ENCODE data around the gene NRP1. TPM values are rescaled to one million over a fixed set of nuclear protein-coding genes. Genes with fewer than 3 reads are reported as not detected.

Gene NRP1
- polyA plus RNA-seq, 6 donors from 2014 or later: not detected

DNA sequence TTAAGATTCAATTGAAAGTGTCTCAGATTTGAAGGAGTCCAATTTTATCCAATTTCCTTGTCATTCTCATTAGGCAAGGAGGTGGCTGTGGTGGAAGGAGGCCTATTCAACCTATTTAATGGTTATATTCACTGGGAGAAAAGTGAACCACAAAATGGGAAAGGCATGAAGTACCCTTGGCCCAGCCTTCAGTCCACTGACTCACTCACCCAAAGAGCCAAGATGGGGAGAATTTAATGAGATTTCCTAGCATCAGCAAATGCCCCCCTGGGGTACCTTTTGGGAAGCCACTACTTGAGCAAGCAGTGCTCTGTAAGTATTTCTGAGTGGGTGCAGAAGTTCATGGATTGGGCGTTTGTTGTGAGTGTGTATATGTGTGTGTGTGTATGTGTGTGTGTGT lies 144.1 kb downstream of the NRP1 start:
- no peak overlapping the region for H3K27ac Mint-ChIP-seq
- no peaks in the 10 kb centered on the region for H3K4me1 Mint-ChIP-seq
- no peaks in the 10 kb centered on the region for H3K9me3 Mint-ChIP-seq
- no peaks in the 10 kb centered on the region for H3K36me3 Mint-ChIP-seq
- DNase-seq: no peak
- H3K27me3 Mint-ChIP-seq: peaks cover 8 to 19% (median 15%) of the 10 kb centered on the region in 3 donors
- no peak overlapping the region for H3K4me3 Mint-ChIP-seq
- no peak for ATAC-seq (ENCODE audit: low read depth in 2 of 2)

DNA sequence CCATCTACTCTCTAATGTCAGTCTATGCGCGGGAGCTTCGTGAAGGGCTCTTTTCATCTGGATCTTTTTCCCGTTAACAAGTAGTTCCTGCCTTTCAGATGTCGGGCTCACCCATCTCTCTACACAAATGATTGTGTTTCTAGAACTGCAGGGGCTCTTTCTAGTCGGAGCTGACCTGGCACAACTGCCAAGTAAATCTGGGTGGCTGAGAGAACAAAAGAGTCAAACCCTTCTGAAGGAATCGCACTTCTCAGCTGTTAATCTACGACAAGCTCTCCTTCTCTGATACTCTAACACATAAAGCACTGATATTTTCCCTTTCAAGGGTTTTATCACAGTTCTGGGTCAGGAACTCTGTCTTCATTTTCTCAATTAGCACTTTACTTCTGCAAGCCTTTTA lies 144.7 kb downstream of the NRP1 start:
- Mint-ChIP-seq H3K9me3 (no peaks in the 10 kb centered on the region), H3K27ac (no peak overlapping the region), H3K27me3 (peaks cover 8 to 19% (median 15%) of the 10 kb centered on the region in 3 donors), H3K4me3 (no peak overlapping the region), H3K4me1 (no peaks in the 10 kb centered on the region), H3K36me3 (no peaks in the 10 kb centered on the region)
- DNase-seq (no peak), ATAC-seq (ENCODE audit: low read depth in 2 of 2) (no peak)

DNA sequence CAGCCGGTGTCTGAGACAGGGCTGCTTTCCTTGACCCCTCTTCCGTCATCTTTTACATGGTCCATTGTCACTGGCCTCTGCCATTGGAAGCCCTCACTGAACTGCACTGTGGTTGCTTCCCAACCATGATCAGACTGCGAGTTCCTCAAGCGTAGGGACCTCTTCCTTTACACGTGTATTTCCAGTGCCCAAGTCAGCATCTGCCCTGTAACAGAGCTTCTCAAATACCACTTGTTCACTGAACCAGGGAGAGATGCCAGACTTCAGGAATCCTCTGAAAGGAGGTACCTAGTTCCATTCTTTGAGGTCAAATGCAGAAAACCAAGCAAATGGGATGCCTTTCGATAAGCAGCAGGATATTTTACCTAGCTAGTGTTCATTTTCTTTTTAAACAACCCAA lies 145.1 kb downstream of the NRP1 start:
- H3K9me3 Mint-ChIP-seq: no peaks in the 10 kb centered on the region
- H3K4me3 Mint-ChIP-seq: no peak overlapping the region
- peak overlapping the region in 1 of 6 donors; percentile 45 for H3K27ac Mint-ChIP-seq
- no peaks in the 10 kb centered on the region for H3K36me3 Mint-ChIP-seq
- H3K27me3 Mint-ChIP-seq: peaks cover 8 to 19% (median 15%) of the 10 kb centered on the region in 3 donors
- no peaks in the 10 kb centered on the region for H3K4me1 Mint-ChIP-seq
- ATAC-seq (ENCODE audit: low read depth in 2 of 2) (no peak), DNase-seq (no peak)

DNA sequence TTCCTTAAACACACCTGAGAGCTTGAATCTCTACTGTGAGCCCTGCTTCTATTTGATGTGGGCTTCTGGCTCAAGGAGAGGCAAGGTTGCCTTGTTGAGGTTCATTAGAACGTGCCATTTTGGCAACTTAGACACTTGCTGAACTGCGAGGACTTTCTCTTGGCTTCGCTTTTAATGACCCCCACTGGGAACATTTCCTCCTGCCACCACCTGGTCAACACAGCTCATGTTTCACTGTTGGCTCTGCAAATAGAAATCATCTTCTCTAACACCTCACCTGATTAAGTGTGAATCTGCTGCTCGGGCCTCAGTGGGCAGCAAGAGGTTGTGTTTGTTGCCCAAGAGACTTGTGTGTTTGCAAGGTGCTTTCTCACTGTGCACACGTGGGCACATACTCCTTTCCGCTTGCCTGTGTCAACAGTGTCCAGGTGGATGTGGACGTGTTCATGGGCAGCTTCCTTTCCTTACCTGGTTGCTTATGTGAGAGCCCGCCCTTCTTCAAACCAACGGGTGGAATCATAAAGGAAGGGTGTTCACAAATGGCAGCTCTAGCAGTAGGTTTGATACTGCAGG lies 147.0 kb downstream of the NRP1 start:
- H3K27ac Mint-ChIP-seq: no peak overlapping the region
- DNase-seq (no peak), ATAC-seq (ENCODE audit: low read depth in 2 of 2) (no peak)
- H3K9me3 Mint-ChIP-seq: peaks cover 0 to 2% (median 0%) of the 10 kb centered on the region in 7 donors
- peaks cover 8 to 19% (median 15%) of the 10 kb centered on the region in 3 donors for H3K27me3 Mint-ChIP-seq
- H3K4me1 Mint-ChIP-seq: no peaks in the 10 kb centered on the region
- H3K4me3 Mint-ChIP-seq: no peak overlapping the region
- H3K36me3 Mint-ChIP-seq: no peaks in the 10 kb centered on the region

DNA sequence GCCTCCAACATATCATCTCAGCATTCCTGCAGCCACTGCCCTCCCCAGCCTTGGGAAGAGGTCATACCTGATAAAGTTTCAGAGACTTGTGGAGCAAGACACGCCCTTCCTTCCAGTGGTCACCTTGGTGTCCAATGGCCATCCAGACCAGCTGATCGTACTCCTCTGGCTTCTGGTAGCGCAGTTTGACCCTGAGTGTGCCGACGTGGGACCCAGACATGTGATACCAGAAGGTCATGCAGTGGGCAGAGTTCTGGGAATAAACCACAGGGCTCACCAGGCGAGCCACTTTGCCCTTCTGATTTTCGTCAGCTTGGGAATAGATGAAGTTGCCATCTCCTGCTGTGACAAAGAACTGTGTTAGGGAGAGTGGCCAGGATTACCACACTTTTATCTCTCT lies 148.3 kb downstream of the NRP1 start:
- ATAC-seq (ENCODE audit: low read depth in 2 of 2) (no peak), DNase-seq (no peak)
- no peak overlapping the region for H3K4me3 Mint-ChIP-seq
- H3K27me3 Mint-ChIP-seq: peaks cover 8 to 19% (median 15%) of the 10 kb centered on the region in 3 donors
- H3K27ac Mint-ChIP-seq: peak overlapping the region in 1 of 6 donors; percentile 22
- H3K9me3 Mint-ChIP-seq: peaks cover 0 to 2% (median 0%) of the 10 kb centered on the region in 7 donors
- H3K36me3 Mint-ChIP-seq: no peaks in the 10 kb centered on the region
- no peaks in the 10 kb centered on the region for H3K4me1 Mint-ChIP-seq

DNA sequence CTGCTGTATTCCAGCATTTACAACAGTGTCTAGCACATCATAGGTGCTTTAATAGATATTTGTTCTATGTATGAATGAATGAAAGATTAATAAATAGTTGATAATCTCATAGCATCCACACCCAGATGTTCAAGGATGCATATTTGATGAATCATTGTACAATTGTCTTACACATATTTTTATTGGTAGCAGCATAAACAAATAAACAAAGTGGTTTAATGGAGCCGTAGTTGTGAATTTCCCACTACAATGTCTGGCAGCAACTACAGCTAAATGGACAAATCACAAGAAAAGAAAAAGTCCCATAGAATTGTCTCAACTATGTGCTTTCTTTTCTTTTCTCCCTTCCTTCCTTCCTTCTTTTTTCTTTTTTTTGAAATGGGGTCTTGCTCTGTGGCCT lies 150.8 kb downstream of the NRP1 start:
- peaks cover 0 to 2% (median 0%) of the 10 kb centered on the region in 7 donors for H3K9me3 Mint-ChIP-seq
- H3K27ac Mint-ChIP-seq: no peak overlapping the region
- ATAC-seq (ENCODE audit: low read depth in 2 of 2) (no peak), DNase-seq (no peak)
- H3K27me3 Mint-ChIP-seq: peaks cover 5 to 20% (median 9%) of the 10 kb centered on the region in 3 donors
- H3K4me3 Mint-ChIP-seq: no peak overlapping the region
- H3K4me1 Mint-ChIP-seq: no peaks in the 10 kb centered on the region
- no peaks in the 10 kb centered on the region for H3K36me3 Mint-ChIP-seq

DNA sequence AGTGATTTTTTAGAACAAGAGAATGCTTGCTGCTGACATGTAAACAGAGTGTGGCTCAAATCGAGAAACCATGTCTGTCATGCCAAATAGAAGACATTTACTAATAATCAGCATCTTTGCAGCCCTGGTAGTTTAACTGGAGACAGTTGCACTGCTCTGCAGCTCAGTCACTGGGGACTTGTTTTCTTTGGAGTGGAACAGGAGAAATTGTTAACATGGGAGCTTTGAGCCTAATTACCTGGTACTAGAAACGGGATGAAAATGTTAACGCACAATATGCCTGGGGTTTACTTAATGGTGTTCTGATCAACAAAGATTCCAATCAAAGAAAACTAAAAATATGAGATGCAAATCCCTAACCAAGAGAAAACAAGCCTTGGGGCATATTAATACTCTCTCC lies 153.5 kb downstream of the NRP1 start:
- H3K4me3 Mint-ChIP-seq: no peak overlapping the region
- H3K36me3 Mint-ChIP-seq: no peaks in the 10 kb centered on the region
- peaks cover 9 to 22% (median 12%) of the 10 kb centered on the region in 3 donors for H3K27me3 Mint-ChIP-seq
- no peak overlapping the region for H3K27ac Mint-ChIP-seq
- DNase-seq: no peak
- ATAC-seq (ENCODE audit: low read depth in 2 of 2): no peak
- peaks cover 0 to 2% (median 0%) of the 10 kb centered on the region in 7 donors for H3K9me3 Mint-ChIP-seq
- H3K4me1 Mint-ChIP-seq: no peaks in the 10 kb centered on the region

DNA sequence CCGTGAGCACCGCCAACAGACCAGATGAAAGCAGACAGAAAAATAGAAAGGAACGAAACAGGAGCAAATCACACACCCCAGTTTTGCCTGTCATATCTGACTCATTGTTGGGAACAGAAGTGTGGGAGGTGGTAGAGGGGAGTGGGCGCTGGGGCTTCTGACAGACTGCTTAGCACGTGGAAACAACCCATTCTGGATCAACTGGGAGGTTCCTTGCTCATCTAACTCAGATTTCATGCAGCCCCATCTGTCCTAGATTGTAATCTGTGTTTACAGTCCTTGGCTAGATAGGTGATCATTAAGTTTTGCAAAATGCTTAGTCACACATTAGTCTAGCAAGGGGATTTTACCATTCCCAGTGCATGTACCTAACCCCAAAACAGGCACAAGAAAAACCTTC lies 154.1 kb downstream of the NRP1 start:
- no peak overlapping the region for H3K4me3 Mint-ChIP-seq
- no peak for ATAC-seq (ENCODE audit: low read depth in 2 of 2)
- DNase-seq: no peak
- peaks cover 0 to 2% (median 0%) of the 10 kb centered on the region in 7 donors for H3K9me3 Mint-ChIP-seq
- H3K27ac Mint-ChIP-seq: peak overlapping the region in 1 of 6 donors; percentile 22
- H3K36me3 Mint-ChIP-seq: no peaks in the 10 kb centered on the region
- H3K4me1 Mint-ChIP-seq: no peaks in the 10 kb centered on the region
- peaks cover 11 to 22% (median 13%) of the 10 kb centered on the region in 3 donors for H3K27me3 Mint-ChIP-seq

DNA sequence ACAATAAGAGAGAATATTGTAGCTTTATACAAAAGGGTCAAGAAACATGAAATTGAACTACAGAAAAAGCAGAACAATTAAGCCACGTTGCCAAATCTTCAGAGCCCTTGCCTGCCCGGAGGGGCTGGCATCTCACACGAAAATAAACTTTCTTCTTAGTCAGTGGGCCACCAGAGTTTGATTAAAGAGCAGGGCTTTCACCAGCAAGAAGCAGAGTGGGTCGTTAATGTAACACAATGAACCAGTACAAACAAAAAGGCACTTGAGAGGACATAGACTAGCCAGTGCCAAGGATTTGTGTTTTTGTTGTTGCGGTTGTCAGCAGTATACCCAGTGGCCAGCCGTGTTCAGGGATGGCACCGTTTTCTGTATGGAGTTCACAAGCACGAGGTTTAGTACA lies 155.4 kb downstream of the NRP1 start:
- H3K27me3 Mint-ChIP-seq: peaks cover 11 to 22% (median 13%) of the 10 kb centered on the region in 3 donors
- DNase-seq: no peak
- H3K9me3 Mint-ChIP-seq: peaks cover 0 to 2% (median 0%) of the 10 kb centered on the region in 7 donors
- H3K36me3 Mint-ChIP-seq: no peaks in the 10 kb centered on the region
- no peaks in the 10 kb centered on the region for H3K4me1 Mint-ChIP-seq
- no peak overlapping the region for H3K4me3 Mint-ChIP-seq
- no peak overlapping the region for H3K27ac Mint-ChIP-seq
- ATAC-seq (ENCODE audit: low read depth in 2 of 2): no peak

DNA sequence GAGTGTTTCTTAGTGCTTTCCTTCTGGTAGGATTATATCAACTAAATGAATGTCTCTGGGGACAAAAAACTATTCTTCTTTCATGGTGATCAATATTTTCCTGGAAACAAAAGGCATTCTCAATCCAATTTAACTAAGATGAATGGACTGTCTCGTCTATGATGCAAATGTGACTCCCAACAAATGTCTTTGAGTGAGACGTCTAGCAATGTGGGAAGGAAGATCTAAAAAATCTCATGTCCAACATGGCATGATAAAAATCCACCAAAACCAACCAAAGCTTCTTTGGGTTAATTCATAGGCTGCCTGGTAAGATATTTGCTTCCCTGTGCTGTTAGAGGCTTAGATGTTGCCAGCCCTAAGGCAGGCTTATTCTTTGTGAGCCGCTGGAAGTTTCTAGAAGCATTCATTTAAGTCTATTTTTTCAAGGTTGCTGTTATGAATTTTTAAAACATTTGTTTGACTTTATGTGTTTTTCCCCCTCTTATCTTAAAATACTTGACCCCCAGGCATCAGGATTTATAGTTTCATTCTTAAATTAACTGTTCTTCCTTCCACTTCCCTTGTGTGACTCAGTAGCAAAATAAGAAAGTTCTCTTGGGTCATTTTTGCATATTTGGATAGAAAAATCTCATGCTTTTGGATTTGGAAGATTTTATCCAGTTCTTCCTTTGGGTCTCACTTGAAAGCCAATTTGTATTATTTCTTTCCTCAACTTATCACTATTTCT lies 156.3 kb downstream of the NRP1 start:
- H3K4me1 Mint-ChIP-seq: no peaks in the 10 kb centered on the region
- ATAC-seq (ENCODE audit: low read depth in 2 of 2) (no peak), DNase-seq (no peak)
- H3K4me3 Mint-ChIP-seq: no peak overlapping the region
- H3K27me3 Mint-ChIP-seq: peaks cover 13 to 22% (median 17%) of the 10 kb centered on the region in 3 donors
- no peak overlapping the region for H3K27ac Mint-ChIP-seq
- H3K9me3 Mint-ChIP-seq: peaks cover 0 to 2% (median 0%) of the 10 kb centered on the region in 7 donors
- no peaks in the 10 kb centered on the region for H3K36me3 Mint-ChIP-seq

DNA sequence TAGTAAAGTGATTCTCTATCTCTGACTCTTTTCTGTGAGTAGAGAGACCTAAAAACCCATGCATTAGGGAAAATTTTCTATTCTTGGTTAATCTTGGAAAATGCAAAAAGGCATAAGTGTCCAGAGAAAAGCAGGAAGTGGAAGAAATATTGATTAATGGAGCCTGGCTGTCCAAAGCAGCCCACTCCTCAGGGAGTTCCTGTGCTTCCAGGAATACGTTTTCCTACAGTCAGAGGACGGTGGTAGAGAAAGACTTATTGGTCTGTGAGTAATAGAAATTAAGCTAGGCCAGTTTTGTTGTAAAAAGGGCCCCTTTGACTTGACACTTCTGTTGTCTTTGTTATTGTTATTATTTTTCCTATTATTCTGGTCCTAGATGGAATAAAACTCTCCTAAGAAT lies 157.8 kb downstream of the NRP1 start:
- no peak overlapping the region for H3K27ac Mint-ChIP-seq
- no peaks in the 10 kb centered on the region for H3K36me3 Mint-ChIP-seq
- H3K9me3 Mint-ChIP-seq: no peaks in the 10 kb centered on the region
- DNase-seq: no peak
- no peaks in the 10 kb centered on the region for H3K4me1 Mint-ChIP-seq
- H3K27me3 Mint-ChIP-seq: peaks cover 13 to 30% (median 22%) of the 10 kb centered on the region in 3 donors
- no peak for ATAC-seq (ENCODE audit: low read depth in 2 of 2)
- H3K4me3 Mint-ChIP-seq: no peak overlapping the region

DNA sequence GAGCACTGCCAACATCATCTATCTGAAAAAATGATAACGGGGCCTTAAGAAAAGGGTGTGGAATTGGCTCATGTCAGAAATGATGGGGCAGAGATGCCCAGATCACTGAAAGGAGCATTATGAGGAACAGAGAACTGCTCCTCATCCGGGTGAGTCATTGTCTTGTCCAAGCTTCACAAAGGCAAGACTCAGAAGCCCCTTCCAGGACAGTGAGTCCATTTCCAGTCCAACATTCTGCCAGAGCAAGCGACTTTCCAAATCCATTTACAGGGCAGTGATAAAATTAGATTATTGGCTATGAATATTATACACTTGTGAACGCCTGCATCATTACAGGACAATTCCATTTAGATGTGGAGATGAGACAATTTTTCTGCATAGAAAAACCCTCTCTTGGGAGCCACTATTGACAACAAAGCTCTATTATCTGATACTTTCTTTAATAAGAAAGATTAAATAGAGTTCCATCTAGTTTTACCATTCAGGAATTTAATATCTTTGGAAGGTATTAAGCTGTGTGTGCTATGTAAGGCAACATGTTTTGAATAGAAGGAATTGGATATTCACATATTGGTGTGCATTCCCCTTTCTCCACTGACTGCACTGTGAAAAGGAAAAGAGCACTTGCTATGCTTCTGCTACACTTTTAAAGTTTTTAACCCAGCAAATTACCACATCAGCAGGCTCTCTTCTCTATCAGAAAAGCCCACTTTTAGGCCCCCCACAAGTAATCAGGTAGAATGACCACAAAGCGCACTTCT lies 159.6 kb downstream of the NRP1 start:
- Mint-ChIP-seq H3K9me3 (no peaks in the 10 kb centered on the region), H3K4me3 (no peak overlapping the region), H3K27me3 (peaks cover 13 to 28% (median 27%) of the 10 kb centered on the region in 3 donors), H3K36me3 (no peaks in the 10 kb centered on the region), H3K27ac (no peak overlapping the region), H3K4me1 (no peaks in the 10 kb centered on the region)
- DNase-seq (no peak), ATAC-seq (ENCODE audit: low read depth in 2 of 2) (no peak)

DNA sequence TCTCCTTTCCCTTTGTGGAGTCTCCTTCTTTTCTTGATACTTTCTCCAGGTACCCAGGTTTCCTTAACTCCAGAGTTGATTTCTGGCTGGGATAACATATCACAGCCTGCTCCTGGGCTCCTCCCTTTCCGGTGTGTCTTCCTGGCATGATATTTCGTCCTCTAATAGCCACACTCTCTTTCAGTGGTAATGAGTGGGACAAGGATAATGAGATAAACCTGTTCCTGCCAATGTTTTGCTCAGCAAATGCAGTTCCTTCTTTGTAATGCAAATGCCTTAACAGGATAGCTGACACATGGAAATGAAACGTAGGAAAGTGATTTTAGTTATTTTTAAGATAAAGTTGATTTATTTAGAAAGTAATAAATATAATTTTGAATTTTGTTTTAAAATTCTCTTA lies 168.6 kb downstream of the NRP1 start:
- Mint-ChIP-seq H3K4me3 (no peak overlapping the region), H3K27ac (no peak overlapping the region), H3K9me3 (peaks cover 0 to 1% (median 0%) of the 10 kb centered on the region in 7 donors), H3K36me3 (no peaks in the 10 kb centered on the region), H3K4me1 (no peaks in the 10 kb centered on the region), H3K27me3 (peaks cover 11 to 33% (median 13%) of the 10 kb centered on the region in 3 donors)
- ATAC-seq (ENCODE audit: low read depth in 2 of 2) (no peak), DNase-seq (no peak)
